Erythroblast (primary cell): ENCODE results near the gene EDC3.

Experiments used
- GATA1 ChIP-seq: IDR thresholded peaks from 2 replicates; pipeline ENCODE4 v1.6.1; 2011; ENCODE audit warnings: low read depth, mild to moderate bottlenecking, control low read depth, low read length, moderate library complexity
- POLR2A ChIP-seq: IDR thresholded peaks from 2 replicates; pipeline ENCODE4 v1.6.1; 2011; ENCODE audit warnings: mild to moderate bottlenecking, low read length

- no peak for TF ChIP-seq POLR2A
- TF ChIP-seq GATA1, result no peak
These were observed 21.7 kb downstream of the EDC3 start for GRCh38 chr15:74674161-74674560.
